ENCODE data around the gene ICAM5.
A peak's percentile ranks its signal among the peaks of the same experiment; 100 is the strongest.

Gene ICAM5

DNA sequence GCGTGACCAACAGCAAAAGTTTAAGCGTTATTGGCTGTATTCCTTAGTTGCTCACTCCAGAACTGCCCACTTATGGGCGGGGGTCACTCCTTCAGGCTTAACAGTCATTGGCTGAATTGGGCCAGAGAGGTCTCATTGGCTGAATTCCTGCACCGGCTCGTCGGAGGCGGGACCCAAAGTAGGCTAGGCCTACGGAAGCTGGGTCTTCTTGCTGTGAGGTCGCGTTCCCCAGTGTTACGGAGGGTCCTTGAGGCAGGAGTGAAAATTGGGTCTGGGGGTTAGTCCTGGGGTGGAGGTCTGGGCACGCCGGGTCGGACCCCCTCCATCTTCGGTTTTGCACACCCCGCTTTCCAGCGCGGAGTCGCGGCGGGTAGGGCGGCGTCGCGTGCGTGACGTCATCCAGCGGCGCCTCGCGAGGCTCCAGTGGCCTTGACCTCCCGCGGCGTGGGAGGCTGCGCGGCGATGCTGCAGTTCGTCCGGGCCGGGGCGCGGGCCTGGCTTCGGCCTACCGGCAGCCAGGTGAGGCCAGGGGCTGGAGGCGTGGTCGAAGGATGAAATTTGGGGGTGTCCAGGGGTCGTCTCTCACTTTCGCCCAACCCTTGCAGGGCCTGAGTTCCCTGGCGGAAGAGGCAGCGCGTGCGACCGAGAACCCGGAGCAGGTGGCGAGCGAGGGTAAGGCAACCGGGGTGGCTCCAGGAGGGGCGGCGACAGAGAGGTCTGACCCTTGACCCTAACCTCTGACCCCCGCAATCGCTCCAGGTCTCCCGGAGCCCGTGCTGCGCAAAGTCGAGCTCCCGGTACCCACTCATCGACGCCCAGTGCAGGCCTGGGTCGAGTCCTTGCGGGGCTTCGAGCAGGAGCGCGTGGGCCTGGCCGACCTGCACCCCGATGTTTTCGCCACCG is 37.7 kb upstream of the ICAM5 start, which contains the start of gene MRPL4:
TSS of gene MRPL4 (plus strand) at position 423 of the 903 bp plus-strand sequence. CDS start at position 463, 40 bp downstream.
- TF ChIP-seq FOXP2 (optimal IDR thresholded peaks at IDR 0.05; ENCODE audit: borderline replicate concordance, extremely low read depth, extremely low read length, insufficient read depth) (peak; percentile 96), TAF1 (IDR thresholded peaks at IDR 0.05; ENCODE audit: borderline replicate concordance, insufficient read depth, low read length) (peak; percentile 80; the same call in 1 of the 2 replicates), POLR2AphosphoS5 (IDR thresholded peaks at IDR 0.05; ENCODE audit: low read depth, low read length) (peak; percentile 84), SIN3A (IDR thresholded peaks at IDR 0.05; ENCODE audit: borderline replicate concordance, insufficient read depth, low read length) (peak; percentile 90; the same call in 1 of the 2 replicates)
- TF ChIP-seq, protein P1, sequence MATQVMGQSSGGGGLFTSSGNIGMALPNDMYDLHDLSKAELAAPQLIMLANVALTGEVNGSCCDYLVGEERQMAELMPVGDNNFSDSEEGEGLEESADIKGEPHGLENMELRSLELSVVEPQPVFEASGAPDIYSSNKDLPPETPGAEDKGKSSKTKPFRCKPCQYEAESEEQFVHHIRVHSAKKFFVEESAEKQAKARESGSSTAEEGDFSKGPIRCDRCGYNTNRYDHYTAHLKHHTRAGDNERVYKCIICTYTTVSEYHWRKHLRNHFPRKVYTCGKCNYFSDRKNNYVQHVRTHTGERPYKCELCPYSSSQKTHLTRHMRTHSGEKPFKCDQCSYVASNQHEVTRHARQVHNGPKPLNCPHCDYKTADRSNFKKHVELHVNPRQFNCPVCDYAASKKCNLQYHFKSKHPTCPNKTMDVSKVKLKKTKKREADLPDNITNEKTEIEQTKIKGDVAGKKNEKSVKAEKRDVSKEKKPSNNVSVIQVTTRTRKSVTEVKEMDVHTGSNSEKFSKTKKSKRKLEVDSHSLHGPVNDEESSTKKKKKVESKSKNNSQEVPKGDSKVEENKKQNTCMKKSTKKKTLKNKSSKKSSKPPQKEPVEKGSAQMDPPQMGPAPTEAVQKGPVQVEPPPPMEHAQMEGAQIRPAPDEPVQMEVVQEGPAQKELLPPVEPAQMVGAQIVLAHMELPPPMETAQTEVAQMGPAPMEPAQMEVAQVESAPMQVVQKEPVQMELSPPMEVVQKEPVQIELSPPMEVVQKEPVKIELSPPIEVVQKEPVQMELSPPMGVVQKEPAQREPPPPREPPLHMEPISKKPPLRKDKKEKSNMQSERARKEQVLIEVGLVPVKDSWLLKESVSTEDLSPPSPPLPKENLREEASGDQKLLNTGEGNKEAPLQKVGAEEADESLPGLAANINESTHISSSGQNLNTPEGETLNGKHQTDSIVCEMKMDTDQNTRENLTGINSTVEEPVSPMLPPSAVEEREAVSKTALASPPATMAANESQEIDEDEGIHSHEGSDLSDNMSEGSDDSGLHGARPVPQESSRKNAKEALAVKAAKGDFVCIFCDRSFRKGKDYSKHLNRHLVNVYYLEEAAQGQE (IDR thresholded peaks at IDR 0.05; ENCODE audit: insufficient read depth in 1 of 2, low read depth in 2 of 2, low read length in 2 of 2) = no peak

DNA sequence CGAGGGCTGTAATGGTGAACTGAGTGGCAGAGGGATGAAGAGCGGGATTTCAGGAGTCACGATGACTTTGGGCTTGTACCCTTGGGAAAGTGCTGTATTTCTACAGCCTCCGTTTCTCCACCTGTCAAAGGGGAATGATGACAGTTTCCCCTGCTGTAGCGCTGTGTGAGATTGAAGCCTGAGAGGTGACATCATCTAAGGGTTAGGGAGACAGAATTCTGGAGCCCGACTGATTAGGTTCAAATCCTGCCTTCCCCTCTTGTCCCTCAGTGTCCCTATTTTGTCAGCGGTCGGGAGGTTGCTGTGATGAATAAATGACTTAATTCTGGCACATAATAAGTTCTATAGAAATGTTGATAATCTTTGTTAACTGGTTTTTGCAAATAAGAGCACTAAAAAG is 37.0 kb upstream of the ICAM5 start:
- TF ChIP-seq SIN3A (IDR thresholded peaks at IDR 0.05; ENCODE audit: borderline replicate concordance, insufficient read depth, low read length) (no peak), FOXP2 (optimal IDR thresholded peaks at IDR 0.05; ENCODE audit: borderline replicate concordance, extremely low read depth, extremely low read length, insufficient read depth) (no peak), POLR2AphosphoS5 (IDR thresholded peaks at IDR 0.05; ENCODE audit: low read depth, low read length) (no peak), TAF1 (IDR thresholded peaks at IDR 0.05; ENCODE audit: borderline replicate concordance, insufficient read depth, low read length) (no peak)
- TF ChIP-seq, protein P1 (IDR thresholded peaks at IDR 0.05; ENCODE audit: insufficient read depth in 1 of 2, low read depth in 2 of 2, low read length in 2 of 2) = no peak

DNA sequence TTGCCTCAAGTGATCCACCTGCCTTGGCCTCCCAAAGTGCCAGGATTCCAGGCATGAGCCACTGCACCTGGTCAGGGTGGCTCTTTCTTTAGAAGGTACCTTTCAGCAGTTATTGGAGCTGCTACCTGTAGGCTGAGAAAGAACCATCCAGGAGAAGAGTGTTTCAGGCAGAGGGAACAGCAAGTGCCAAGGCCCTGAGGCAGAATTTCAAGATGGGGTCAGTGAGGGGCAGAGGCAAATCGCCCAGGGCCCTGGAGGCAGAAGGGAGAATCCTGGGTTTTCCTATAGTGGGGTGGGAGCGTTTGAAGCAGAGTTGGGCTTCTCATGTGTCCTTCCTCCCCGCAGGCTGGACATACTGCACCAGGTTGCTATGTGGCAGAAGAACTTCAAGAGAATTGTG is 35.5 kb upstream of the ICAM5 start:
- TF ChIP-seq, protein P1 (IDR thresholded peaks at IDR 0.05; ENCODE audit: insufficient read depth in 1 of 2, low read depth in 2 of 2, low read length in 2 of 2) = no peak
- TF ChIP-seq POLR2AphosphoS5 (IDR thresholded peaks at IDR 0.05; ENCODE audit: low read depth, low read length) = no peak

DNA sequence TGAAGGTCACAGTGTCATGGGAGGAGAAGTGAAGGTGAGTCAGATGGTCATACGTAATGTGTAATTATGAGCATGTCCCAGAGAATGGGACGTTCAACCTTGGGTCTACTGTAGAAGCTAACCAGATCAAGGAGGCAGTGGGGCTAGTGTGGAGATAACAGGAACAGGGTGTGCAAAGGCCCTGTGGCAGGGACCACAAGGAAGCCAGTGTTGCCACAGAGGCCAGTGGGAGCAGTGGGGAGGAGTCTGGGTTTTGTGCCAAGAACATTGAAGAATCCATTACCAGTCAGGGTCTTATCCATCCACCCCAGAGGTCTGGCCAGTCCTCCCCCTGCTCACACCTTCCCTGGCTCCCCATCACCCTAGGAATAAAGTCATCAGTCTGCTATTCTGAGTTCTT is 34.4 kb upstream of the ICAM5 start:
- TF ChIP-seq POLR2AphosphoS5 (IDR thresholded peaks at IDR 0.05; ENCODE audit: low read depth, low read length) (no peak), TAF1 (IDR thresholded peaks at IDR 0.05; ENCODE audit: borderline replicate concordance, insufficient read depth, low read length) (no peak), SIN3A (IDR thresholded peaks at IDR 0.05; ENCODE audit: borderline replicate concordance, insufficient read depth, low read length) (no peak), FOXP2 (optimal IDR thresholded peaks at IDR 0.05; ENCODE audit: borderline replicate concordance, extremely low read depth, extremely low read length, insufficient read depth) (no peak)
- TF ChIP-seq, protein P1 (IDR thresholded peaks at IDR 0.05; ENCODE audit: insufficient read depth in 1 of 2, low read depth in 2 of 2, low read length in 2 of 2) = no peak

All from PFSK-1 (cell line).